Thyroid gland (tissue), 4 donors: Measurements from ENCODE around the gene SLC2A9.

Experiments used
- CTCF ChIP-seq, 6 experiments: fragments of 200-600 bp in 3 of 6; fragments of 450-650 bp in 3 of 6; sonication (generic) in 3 of 6; IDR thresholded peaks; one replicate each; pipeline ENCODE4 v1.5.1; 2016 to 2019; ENCODE audit warnings: antibody characterized with exemption in 6 of 6, mild to moderate bottlenecking in 2 of 6, inconsistent platforms in 1 of 6, moderate library complexity in 1 of 6
- POLR2A ChIP-seq, 2 donors: fragments of 450-650 bp; IDR thresholded peaks; one replicate each; pipeline ENCODE4 v1.6.1; 2017; ENCODE audit warnings: antibody characterized with exemption in 2 of 2, mild to moderate bottlenecking in 2 of 2, moderate library complexity in 1 of 2

DNA sequence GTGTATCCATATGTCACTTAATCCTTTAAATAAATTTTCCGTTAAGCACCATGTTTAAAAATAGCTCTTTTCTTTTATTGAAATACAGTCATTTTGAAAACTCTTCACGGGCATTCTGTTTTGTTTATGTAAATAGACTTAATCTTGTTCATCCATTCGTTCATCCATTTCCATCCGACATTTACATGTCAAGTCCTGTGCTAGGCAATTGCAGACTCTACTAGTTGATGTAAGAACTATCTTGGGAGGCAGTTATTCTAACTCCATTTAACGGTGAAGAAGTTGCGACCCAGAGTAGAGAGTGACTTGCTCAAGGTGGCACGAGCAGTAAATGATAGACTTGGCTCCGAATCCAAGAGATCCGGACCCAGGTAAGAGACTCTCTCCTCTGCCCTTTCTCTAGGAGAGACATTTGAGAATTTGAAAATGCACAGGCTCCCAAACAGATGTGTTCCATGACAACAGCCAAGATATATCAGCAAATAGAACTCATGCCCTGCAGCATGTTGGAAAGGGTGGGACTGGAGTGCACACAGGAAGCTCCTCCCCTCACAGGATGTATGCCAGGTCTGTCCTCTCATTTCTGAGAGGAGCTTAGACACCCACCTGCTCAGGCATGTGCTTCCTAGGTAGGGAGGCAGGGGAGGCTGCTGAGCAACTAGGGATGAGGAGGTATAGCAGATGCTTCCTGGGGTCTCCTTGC is 175.4 kb downstream of the SLC2A9 start:
- TF ChIP-seq CTCF (IDR thresholded peaks at IDR 0.05) (no peak), POLR2A (IDR thresholded peaks at IDR 0.05) (no peak)
